Neuronal stem cell (in vitro differentiated cells): ENCODE results near the gene ARHGAP24.

Source experiments
- DNase-seq: peaks from one replicate; pipeline ENCODE4 v3.0.0-alpha.2; 2013; ENCODE audit warnings: low spot score
- H2AFZ ChIP-seq: one replicate; pipeline ENCODE4 v1.6.1; 2013; ENCODE audit warnings: mild to moderate bottlenecking, low read length, inconsistent platforms
- H2AK5ac ChIP-seq: 2 replicates; pipeline ENCODE4 v1.6.1; 2013; ENCODE audit warnings: low read depth, mild to moderate bottlenecking, inconsistent platforms, low read length, moderate library complexity, mixed read lengths
- H2BK120ac ChIP-seq: 2 replicates; pipeline ENCODE4 v1.6.1; 2013; ENCODE audit warnings: low read depth, mild to moderate bottlenecking, inconsistent platforms, low read length, moderate library complexity, mixed read lengths
- H2BK12ac ChIP-seq: one replicate; pipeline ENCODE4 v1.6.1; 2013; ENCODE audit warnings: low read length, inconsistent platforms
- H2BK15ac ChIP-seq: 2 replicates; pipeline ENCODE4 v1.6.1; 2013; ENCODE audit warnings: mild to moderate bottlenecking, low read length, inconsistent platforms, mixed read lengths
- H2BK5ac ChIP-seq: one replicate; pipeline ENCODE4 v1.6.1; 2013; ENCODE audit warnings: inconsistent platforms, mild to moderate bottlenecking, low read length, moderate library complexity
- H3K14ac ChIP-seq: one replicate; pipeline ENCODE4 v1.6.1; 2013; ENCODE audit warnings: low read length, inconsistent platforms
- H3K18ac ChIP-seq: 2 replicates; pipeline ENCODE4 v1.6.1; 2013; ENCODE audit warnings: low read length, inconsistent platforms
- H3K23ac ChIP-seq: 2 replicates; pipeline ENCODE4 v1.6.1; 2013; ENCODE audit warnings: low read depth, mild to moderate bottlenecking, mixed read lengths, low read length, inconsistent platforms; ENCODE audit not compliant: poor library complexity
- H3K27ac ChIP-seq: replicated peaks from 3 replicates; pipeline ENCODE4 v1.5.1; 2013; ENCODE audit warnings: low read length, inconsistent platforms
- H3K27me3 ChIP-seq, 3 experiments: 2 replicates each; pipeline ENCODE4 v1.6.1; 2013; ENCODE audit warnings: low read length in 3 of 3, mild to moderate bottlenecking in 2 of 3, inconsistent platforms in 1 of 3, low read depth in 1 of 3, mixed read lengths in 1 of 3, moderate library complexity in 1 of 3; ENCODE audit not compliant: control insufficient read depth in 3 of 3, insufficient read depth in 3 of 3
- H3K36me3 ChIP-seq, 2 donors: replicated peaks in 1 of 2; 2 replicates each; pipeline ENCODE4 v1.6.1; 2013; ENCODE audit warnings: low read length in 2 of 2; ENCODE audit not compliant: control insufficient read depth in 2 of 2, insufficient read depth in 2 of 2
- H3K4ac ChIP-seq: 2 replicates; pipeline ENCODE4 v1.6.1; 2013; ENCODE audit warnings: inconsistent platforms, mild to moderate bottlenecking, low read length, moderate library complexity
- H3K4me1 ChIP-seq, 2 donors: 1 replicate in 1 of 2; 2 replicates in 1 of 2; pipeline ENCODE4 v1.6.1; 2013; ENCODE audit warnings: low read length in 2 of 2, low read depth in 1 of 2; ENCODE audit not compliant: control insufficient read depth in 2 of 2, insufficient read depth in 1 of 2
- H3K4me2 ChIP-seq: one replicate; pipeline ENCODE4 v1.6.1; 2013; ENCODE audit warnings: mild to moderate bottlenecking, low read length, inconsistent platforms; ENCODE audit not compliant: insufficient read depth, poor library complexity, severe bottlenecking
- H3K4me3 ChIP-seq, 2 donors: 2 replicates each; pipeline ENCODE4 v1.5.1; 2013; ENCODE audit warnings: low read length in 2 of 2, mild to moderate bottlenecking in 2 of 2, inconsistent platforms in 1 of 2, moderate library complexity in 1 of 2
- H3K79me1 ChIP-seq: one replicate; pipeline ENCODE4 v1.6.1; 2013; ENCODE audit warnings: low read depth, mild to moderate bottlenecking, inconsistent platforms, low read length, moderate library complexity
- H3K9ac ChIP-seq: one replicate; pipeline ENCODE4 v1.6.1; 2013; ENCODE audit warnings: mild to moderate bottlenecking, low read depth, low read length, inconsistent platforms; ENCODE audit not compliant: poor library complexity
- H3K9me3 ChIP-seq, 2 donors: replicated peaks in 1 of 2; 2 replicates each; pipeline versions ENCODE3 to v1.6.1; 2013; ENCODE audit warnings: low read length in 2 of 2, mild to moderate bottlenecking in 2 of 2, inconsistent platforms in 1 of 2, low read depth in 1 of 2, mixed read lengths in 1 of 2, moderate library complexity in 1 of 2; ENCODE audit not compliant: control insufficient read depth in 2 of 2, insufficient read depth in 1 of 2
- H4K8ac ChIP-seq: one replicate; pipeline ENCODE4 v1.6.1; 2013; ENCODE audit warnings: low read depth, mild to moderate bottlenecking, inconsistent platforms, low read length, moderate library complexity
- H4K91ac ChIP-seq: one replicate; pipeline ENCODE4 v1.6.1; 2013; ENCODE audit warnings: low read length, low read depth, mild to moderate bottlenecking, inconsistent platforms; ENCODE audit not compliant: poor library complexity
- WGBS, 2 donors: extraction: QIAGEN DNeasy Blood & Tissue Kit; methylation state at CpG; one replicate each; pipeline ENCODE4 v1.1.7; 2013; ENCODE audit warnings: missing lambda C conversion rate in 2 of 2, mixed read lengths in 1 of 2; ENCODE audit not compliant: insufficient read length in 2 of 2, insufficient replicate concordance in 1 of 2; ENCODE audit errors: extremely low coverage in 2 of 2; 5-methylcytosine and 5-hydroxymethylcytosine counted together

The ARHGAP24 gene

DNA sequence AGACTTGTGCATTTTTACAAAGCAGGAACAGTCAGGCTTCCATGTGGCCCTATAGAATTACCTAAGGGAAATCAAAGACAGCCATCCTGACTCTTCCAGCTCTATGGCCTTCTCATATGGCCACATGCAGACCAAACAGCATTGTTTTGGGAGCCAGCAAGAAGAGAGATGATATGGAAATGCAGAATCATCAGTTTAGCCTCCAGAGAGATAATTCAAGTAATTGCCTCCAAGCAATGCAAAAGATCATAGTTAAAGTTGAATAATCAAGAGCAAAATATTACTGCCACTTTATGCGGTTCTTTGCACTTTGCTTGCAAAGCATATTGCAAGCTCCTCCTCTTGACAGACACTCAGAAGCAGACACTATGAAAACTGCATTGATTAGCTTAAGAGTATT is 207.4 kb downstream of the ARHGAP24 start:
- Histone ChIP-seq H3K79me1 (no peaks in the 10 kb centered on the region), H4K91ac (no peak overlapping the region), H4K8ac (no peak overlapping the region), H3K4me1 (peaks cover 0 to 7% of the 10 kb centered on the region in 2 donors), H3K27ac (no peak overlapping the region), H2BK15ac (no peak overlapping the region), H3K36me3 (no peaks in the 10 kb centered on the region), H3K4me3 (no peak overlapping the region), H2BK120ac (no peak overlapping the region), H3K9ac (no peak overlapping the region), H3K14ac (no peak overlapping the region), H3K27me3 (no peaks in the 10 kb centered on the region), H3K9me3 (no peaks in the 10 kb centered on the region), H3K23ac (no peak overlapping the region), H2AFZ (no peak overlapping the region), H2AK5ac (no peak overlapping the region), H2BK5ac (no peak overlapping the region), H3K4me2 (no peak overlapping the region), H2BK12ac (no peak overlapping the region), H3K18ac (no peak overlapping the region), H3K4ac (no peak overlapping the region)
- no peak for DNase-seq
- WGBS, 2 donors: no CpG with 5 or more reads among the region's 1 CpG

GRCh38 chr4:85684676-85685075 is 209.7 kb downstream of the ARHGAP24 start:
- Histone ChIP-seq H3K9ac (no peak overlapping the region), H3K79me1 (no peaks in the 10 kb centered on the region), H3K4ac (no peak overlapping the region), H3K36me3 (no peaks in the 10 kb centered on the region), H3K27me3 (no peaks in the 10 kb centered on the region), H3K23ac (no peak overlapping the region), H2BK120ac (no peak overlapping the region), H3K4me1 (peaks cover 0 to 7% of the 10 kb centered on the region in 2 donors), H3K4me2 (no peak overlapping the region), H2BK5ac (no peak overlapping the region), H2BK15ac (no peak overlapping the region), H3K27ac (no peak overlapping the region), H4K8ac (no peak overlapping the region), H3K18ac (no peak overlapping the region), H2AFZ (no peak overlapping the region), H2BK12ac (no peak overlapping the region), H3K14ac (no peak overlapping the region), H3K4me3 (no peak overlapping the region), H3K9me3 (no peaks in the 10 kb centered on the region), H4K91ac (no peak overlapping the region), H2AK5ac (no peak overlapping the region)
- no CpG with 5 or more reads among the region's 1 CpG for WGBS, 2 donors
- no peak for DNase-seq

DNA sequence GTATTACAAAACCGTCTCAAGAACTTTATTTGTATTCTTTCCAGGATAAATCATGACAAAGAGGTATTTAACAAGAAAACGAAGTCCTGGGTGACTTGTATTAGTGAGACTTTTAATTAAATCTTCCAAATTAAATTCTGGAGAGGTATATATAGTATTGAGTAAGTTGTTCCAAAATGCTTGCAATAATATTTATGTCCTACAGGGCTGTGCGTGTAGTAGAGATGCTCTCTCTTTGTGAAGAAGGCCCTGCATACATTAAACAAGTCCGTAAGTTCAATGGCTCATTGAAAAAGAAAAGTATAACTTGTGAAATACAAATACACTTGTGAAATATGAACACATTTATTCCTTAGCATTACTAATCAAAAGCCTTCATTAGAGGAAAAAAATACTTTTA is 211.4 kb downstream of the ARHGAP24 start:
- peaks cover 0 to 2% of the 10 kb centered on the region in 2 donors for H3K4me1 ChIP-seq
- H3K18ac ChIP-seq: no peak overlapping the region
- no peak overlapping the region for H2BK12ac ChIP-seq
- H4K91ac ChIP-seq: no peak overlapping the region
- H3K9ac ChIP-seq: no peak overlapping the region
- no peak overlapping the region for H3K4me3 ChIP-seq
- H3K4me2 ChIP-seq: no peak overlapping the region
- H3K79me1 ChIP-seq: no peaks in the 10 kb centered on the region
- H3K9me3 ChIP-seq: no peaks in the 10 kb centered on the region
- no peak overlapping the region for H3K23ac ChIP-seq
- no CpG with 5 or more reads among the region's 4 CpGs for WGBS, 2 donors
- H2AK5ac ChIP-seq: no peak overlapping the region
- H4K8ac ChIP-seq: no peak overlapping the region
- H2BK120ac ChIP-seq: no peak overlapping the region
- no peak for DNase-seq
- no peak overlapping the region for H2BK15ac ChIP-seq
- no peak overlapping the region for H2BK5ac ChIP-seq
- H2AFZ ChIP-seq: no peak overlapping the region
- H3K14ac ChIP-seq: no peak overlapping the region
- no peaks in the 10 kb centered on the region for H3K36me3 ChIP-seq
- H3K27me3 ChIP-seq: no peaks in the 10 kb centered on the region
- no peak overlapping the region for H3K4ac ChIP-seq
- no peak overlapping the region for H3K27ac ChIP-seq

- no peak for DNase-seq
- H2BK12ac ChIP-seq: no peak overlapping the region
- H2AFZ ChIP-seq: no peak overlapping the region
- H3K4me3 ChIP-seq: no peak overlapping the region
- H2BK120ac ChIP-seq: no peak overlapping the region
- no peak overlapping the region for H2BK5ac ChIP-seq
- no peak overlapping the region for H3K27ac ChIP-seq
- WGBS, 2 donors: no CpG with 5 or more reads among the region's 6 CpGs
- H3K9ac ChIP-seq: no peak overlapping the region
- H3K23ac ChIP-seq: no peak overlapping the region
- no peak overlapping the region for H3K4me2 ChIP-seq
- H2AK5ac ChIP-seq: no peak overlapping the region
- no peak overlapping the region for H4K8ac ChIP-seq
- H4K91ac ChIP-seq: no peak overlapping the region
- no peaks in the 10 kb centered on the region for H3K4me1 ChIP-seq
- no peak overlapping the region for H2BK15ac ChIP-seq
- no peak overlapping the region for H3K18ac ChIP-seq
- H3K79me1 ChIP-seq: no peaks in the 10 kb centered on the region
- H3K27me3 ChIP-seq: no peaks in the 10 kb centered on the region
- no peaks in the 10 kb centered on the region for H3K9me3 ChIP-seq
- H3K14ac ChIP-seq: no peak overlapping the region
- H3K4ac ChIP-seq: no peak overlapping the region
- no peaks in the 10 kb centered on the region for H3K36me3 ChIP-seq
Measured at GRCh38 chr4:85688055-85688740, 213.2 kb downstream of the ARHGAP24 start.
